ENCODE measurements around the gene ARID1B. TPM values are rescaled to one million over a fixed set of nuclear protein-coding genes. Genes with fewer than 3 reads are reported as not detected.

ARID1B gene
- total RNA-seq, 1 experiment from 2014 or later: 35.6 TPM

DNA sequence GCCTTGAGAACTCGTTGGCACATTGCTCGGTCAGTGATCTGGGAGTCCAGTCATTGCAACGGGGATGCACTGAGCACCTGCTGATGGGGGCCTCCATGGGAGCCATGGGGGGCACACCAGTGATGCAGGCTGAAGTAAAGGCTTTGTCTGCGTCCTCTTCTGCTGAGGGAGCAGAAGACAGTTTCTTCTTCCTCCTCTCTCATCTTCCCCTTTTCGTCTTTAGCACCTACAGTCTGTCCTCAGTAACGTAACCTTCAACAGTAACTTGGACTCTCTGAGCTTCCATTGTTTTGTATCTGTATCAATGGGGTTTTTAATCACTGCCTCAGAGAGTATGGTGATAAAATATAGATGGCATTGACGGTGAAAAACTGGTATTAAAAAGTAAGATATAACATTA lies 306.2 kb downstream of the ARID1B start:
- Histone ChIP-seq H3K36me3 (ENCODE audit: control insufficient read depth in 1 of 2, insufficient read depth in 2 of 2, low read length in 2 of 2) (no peaks in the 10 kb centered on the region), H4K20me1 (ENCODE audit: insufficient read depth) (no peaks in the 10 kb centered on the region; the same call in 1 of the 2 replicates), H3K9me2 (ENCODE audit: insufficient read depth) (no peaks in the 10 kb centered on the region), H3K4me2 (ENCODE audit: low read length) (no peak overlapping the region), H3K27ac (ENCODE audit: low read depth, low read length) (no peak overlapping the region), H3K9me3 (ENCODE audit: control insufficient read depth in 1 of 2, insufficient read depth in 1 of 2, low read depth in 1 of 2, low read length in 2 of 2) (no peaks in the 10 kb centered on the region), H3K27me3 (ENCODE audit: insufficient read depth, low read length) (no peaks in the 10 kb centered on the region), H3K4me1 (ENCODE audit: control insufficient read depth in 1 of 2, insufficient read depth in 2 of 2, low read length in 2 of 2) (no peaks in the 10 kb centered on the region), H3K79me2 (ENCODE audit: insufficient read depth, low read length) (no peaks in the 10 kb centered on the region), H3K4me3 (replicated peaks in 1 of 2; ENCODE audit: low read depth in 1 of 2, low read length in 2 of 2) (no peak overlapping the region), H3K9ac (ENCODE audit: low read length) (no peak overlapping the region), H2AFZ (ENCODE audit: low read depth, low read length, poor library complexity, severe bottlenecking) (no peak overlapping the region)
- ATAC-seq (no peak), DNase-seq (ENCODE audit: low read depth, low spot score) (no peak)
- TF ChIP-seq, protein P1, sequence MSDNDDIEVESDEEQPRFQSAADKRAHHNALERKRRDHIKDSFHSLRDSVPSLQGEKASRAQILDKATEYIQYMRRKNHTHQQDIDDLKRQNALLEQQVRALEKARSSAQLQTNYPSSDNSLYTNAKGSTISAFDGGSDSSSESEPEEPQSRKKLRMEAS (IDR thresholded peaks at IDR 0.05): no peak
- TF ChIP-seq POLR2A (IDR thresholded peaks at IDR 0.05; ENCODE audit: borderline replicate concordance, extremely low read depth, insufficient read depth, insufficient read length) (no peak), POLR2AphosphoS5 (IDR thresholded peaks at IDR 0.05; ENCODE audit: low read depth, low read length) (no peak), ELF1 (IDR thresholded peaks at IDR 0.05; ENCODE audit: borderline replicate concordance, low read depth) (no peak), FOSL1 (IDR thresholded peaks at IDR 0.05; ENCODE audit: low read depth) (no peak), RAD21 (IDR thresholded peaks at IDR 0.05; ENCODE audit: low read depth) (no peak), JUND (IDR thresholded peaks at IDR 0.05) (no peak), SRF (IDR thresholded peaks at IDR 0.05; ENCODE audit: low read depth) (no peak), EZH2 (IDR thresholded peaks at IDR 0.05) (no peak), TCF7L2 (IDR thresholded peaks at IDR 0.05; ENCODE audit: borderline replicate concordance, extremely low read depth, insufficient read depth, insufficient read length) (no peak), CEBPB (IDR thresholded peaks at IDR 0.05; ENCODE audit: low read depth) (no peak), EZH2phosphoT487 (IDR thresholded peaks at IDR 0.05; ENCODE audit: borderline replicate concordance) (no peak)
- TF ChIP-seq, protein P2, sequence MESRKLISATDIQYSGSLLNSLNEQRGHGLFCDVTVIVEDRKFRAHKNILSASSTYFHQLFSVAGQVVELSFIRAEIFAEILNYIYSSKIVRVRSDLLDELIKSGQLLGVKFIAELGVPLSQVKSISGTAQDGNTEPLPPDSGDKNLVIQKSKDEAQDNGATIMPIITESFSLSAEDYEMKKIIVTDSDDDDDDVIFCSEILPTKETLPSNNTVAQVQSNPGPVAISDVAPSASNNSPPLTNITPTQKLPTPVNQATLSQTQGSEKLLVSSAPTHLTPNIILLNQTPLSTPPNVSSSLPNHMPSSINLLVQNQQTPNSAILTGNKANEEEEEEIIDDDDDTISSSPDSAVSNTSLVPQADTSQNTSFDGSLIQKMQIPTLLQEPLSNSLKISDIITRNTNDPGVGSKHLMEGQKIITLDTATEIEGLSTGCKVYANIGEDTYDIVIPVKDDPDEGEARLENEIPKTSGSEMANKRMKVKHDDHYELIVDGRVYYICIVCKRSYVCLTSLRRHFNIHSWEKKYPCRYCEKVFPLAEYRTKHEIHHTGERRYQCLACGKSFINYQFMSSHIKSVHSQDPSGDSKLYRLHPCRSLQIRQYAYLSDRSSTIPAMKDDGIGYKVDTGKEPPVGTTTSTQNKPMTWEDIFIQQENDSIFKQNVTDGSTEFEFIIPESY (IDR thresholded peaks at IDR 0.05; ENCODE audit: extremely low read depth, insufficient replicate concordance, low read length): no peak
- TF ChIP-seq, protein P3, sequence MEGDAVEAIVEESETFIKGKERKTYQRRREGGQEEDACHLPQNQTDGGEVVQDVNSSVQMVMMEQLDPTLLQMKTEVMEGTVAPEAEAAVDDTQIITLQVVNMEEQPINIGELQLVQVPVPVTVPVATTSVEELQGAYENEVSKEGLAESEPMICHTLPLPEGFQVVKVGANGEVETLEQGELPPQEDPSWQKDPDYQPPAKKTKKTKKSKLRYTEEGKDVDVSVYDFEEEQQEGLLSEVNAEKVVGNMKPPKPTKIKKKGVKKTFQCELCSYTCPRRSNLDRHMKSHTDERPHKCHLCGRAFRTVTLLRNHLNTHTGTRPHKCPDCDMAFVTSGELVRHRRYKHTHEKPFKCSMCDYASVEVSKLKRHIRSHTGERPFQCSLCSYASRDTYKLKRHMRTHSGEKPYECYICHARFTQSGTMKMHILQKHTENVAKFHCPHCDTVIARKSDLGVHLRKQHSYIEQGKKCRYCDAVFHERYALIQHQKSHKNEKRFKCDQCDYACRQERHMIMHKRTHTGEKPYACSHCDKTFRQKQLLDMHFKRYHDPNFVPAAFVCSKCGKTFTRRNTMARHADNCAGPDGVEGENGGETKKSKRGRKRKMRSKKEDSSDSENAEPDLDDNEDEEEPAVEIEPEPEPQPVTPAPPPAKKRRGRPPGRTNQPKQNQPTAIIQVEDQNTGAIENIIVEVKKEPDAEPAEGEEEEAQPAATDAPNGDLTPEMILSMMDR (IDR thresholded peaks at IDR 0.05 in 2 of 3, conservative IDR thresholded peaks at IDR 0.05 in 1 of 3; ENCODE audit: borderline replicate concordance in 1 of 3, insufficient read depth in 1 of 3, low read depth in 2 of 3, low read length in 2 of 3): no peak
- TF ChIP-seq, protein P4, sequence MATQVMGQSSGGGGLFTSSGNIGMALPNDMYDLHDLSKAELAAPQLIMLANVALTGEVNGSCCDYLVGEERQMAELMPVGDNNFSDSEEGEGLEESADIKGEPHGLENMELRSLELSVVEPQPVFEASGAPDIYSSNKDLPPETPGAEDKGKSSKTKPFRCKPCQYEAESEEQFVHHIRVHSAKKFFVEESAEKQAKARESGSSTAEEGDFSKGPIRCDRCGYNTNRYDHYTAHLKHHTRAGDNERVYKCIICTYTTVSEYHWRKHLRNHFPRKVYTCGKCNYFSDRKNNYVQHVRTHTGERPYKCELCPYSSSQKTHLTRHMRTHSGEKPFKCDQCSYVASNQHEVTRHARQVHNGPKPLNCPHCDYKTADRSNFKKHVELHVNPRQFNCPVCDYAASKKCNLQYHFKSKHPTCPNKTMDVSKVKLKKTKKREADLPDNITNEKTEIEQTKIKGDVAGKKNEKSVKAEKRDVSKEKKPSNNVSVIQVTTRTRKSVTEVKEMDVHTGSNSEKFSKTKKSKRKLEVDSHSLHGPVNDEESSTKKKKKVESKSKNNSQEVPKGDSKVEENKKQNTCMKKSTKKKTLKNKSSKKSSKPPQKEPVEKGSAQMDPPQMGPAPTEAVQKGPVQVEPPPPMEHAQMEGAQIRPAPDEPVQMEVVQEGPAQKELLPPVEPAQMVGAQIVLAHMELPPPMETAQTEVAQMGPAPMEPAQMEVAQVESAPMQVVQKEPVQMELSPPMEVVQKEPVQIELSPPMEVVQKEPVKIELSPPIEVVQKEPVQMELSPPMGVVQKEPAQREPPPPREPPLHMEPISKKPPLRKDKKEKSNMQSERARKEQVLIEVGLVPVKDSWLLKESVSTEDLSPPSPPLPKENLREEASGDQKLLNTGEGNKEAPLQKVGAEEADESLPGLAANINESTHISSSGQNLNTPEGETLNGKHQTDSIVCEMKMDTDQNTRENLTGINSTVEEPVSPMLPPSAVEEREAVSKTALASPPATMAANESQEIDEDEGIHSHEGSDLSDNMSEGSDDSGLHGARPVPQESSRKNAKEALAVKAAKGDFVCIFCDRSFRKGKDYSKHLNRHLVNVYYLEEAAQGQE (IDR thresholded peaks at IDR 0.05; ENCODE audit: low read depth): no peak
- TF ChIP-seq, protein P5, sequence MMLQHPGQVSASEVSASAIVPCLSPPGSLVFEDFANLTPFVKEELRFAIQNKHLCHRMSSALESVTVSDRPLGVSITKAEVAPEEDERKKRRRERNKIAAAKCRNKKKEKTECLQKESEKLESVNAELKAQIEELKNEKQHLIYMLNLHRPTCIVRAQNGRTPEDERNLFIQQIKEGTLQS (IDR thresholded peaks at IDR 0.05): no peak
- POLR2A ChIA-PET: no interaction called here
- intact Hi-C loops (cut with micrococcal nuclease): no loop called here
- CTCF ChIA-PET: no interaction called here
- BruUV-seq (replicated peaks): no TSS peak
- RAD21 ChIA-PET (ENCODE audit: low non-redundant PET in 1 of 2, low total read pairs in 2 of 2, uncharacterized antibody in 2 of 2, unreplicated experiment in 2 of 2): no interaction called here
